ENCODE measurements around the gene QPCT.

DNA sequence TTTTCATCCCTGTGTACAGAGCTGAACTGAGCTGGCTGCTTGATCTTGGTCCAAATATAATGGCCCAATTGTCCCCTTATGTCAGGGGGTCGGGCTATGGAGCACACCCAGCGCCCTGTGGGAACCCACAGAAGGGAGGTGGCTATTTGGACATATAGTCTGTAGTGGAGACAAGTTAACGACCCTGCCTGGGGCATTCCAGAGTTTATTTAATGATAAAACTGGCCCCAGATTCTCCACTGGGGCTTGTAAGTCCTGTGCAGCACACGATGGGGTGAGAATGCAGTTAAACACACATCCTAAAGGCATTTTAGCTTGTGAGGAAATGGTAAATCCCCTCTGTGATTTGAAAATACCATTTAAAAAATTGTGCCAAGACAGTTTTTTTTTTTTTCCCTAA is 72.9 kb downstream of the QPCT start:
- TF ChIP-seq, protein P1, sequence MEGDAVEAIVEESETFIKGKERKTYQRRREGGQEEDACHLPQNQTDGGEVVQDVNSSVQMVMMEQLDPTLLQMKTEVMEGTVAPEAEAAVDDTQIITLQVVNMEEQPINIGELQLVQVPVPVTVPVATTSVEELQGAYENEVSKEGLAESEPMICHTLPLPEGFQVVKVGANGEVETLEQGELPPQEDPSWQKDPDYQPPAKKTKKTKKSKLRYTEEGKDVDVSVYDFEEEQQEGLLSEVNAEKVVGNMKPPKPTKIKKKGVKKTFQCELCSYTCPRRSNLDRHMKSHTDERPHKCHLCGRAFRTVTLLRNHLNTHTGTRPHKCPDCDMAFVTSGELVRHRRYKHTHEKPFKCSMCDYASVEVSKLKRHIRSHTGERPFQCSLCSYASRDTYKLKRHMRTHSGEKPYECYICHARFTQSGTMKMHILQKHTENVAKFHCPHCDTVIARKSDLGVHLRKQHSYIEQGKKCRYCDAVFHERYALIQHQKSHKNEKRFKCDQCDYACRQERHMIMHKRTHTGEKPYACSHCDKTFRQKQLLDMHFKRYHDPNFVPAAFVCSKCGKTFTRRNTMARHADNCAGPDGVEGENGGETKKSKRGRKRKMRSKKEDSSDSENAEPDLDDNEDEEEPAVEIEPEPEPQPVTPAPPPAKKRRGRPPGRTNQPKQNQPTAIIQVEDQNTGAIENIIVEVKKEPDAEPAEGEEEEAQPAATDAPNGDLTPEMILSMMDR (conservative IDR thresholded peaks at IDR 0.05; ENCODE audit: low read length) = no peak
- no peak for TF ChIP-seq EZH2phosphoT487 (IDR thresholded peaks at IDR 0.05; ENCODE audit: borderline replicate concordance, low read depth, low read length)
